Osteocyte (in vitro differentiated cells): ENCODE results near the gene PADI2. TPM values are rescaled to one million over a fixed set of nuclear protein-coding genes. Genes with fewer than 3 reads are reported as not detected.

Source experiments
- DNase-seq: peaks from one replicate; pipeline ENCODE4 v3.0.0; 2021; ENCODE audit warnings: mixed read lengths; ENCODE audit not compliant: unreplicated experiment; ENCODE audit errors: extremely low spot score
- H3K27ac Mint-ChIP-seq: one replicate; pipeline ENCODE4 v1.8.0; 2021; ENCODE audit warnings: mild to moderate bottlenecking, mixed read lengths; ENCODE audit not compliant: unreplicated experiment
- H3K27me3 Mint-ChIP-seq: one replicate; pipeline ENCODE4 v1.8.0; 2021; ENCODE audit warnings: mixed read lengths; ENCODE audit not compliant: unreplicated experiment
- H3K36me3 Mint-ChIP-seq: one replicate; pipeline ENCODE4 v1.8.0; 2021; ENCODE audit warnings: mixed read lengths; ENCODE audit not compliant: unreplicated experiment
- H3K4me1 Mint-ChIP-seq: one replicate; pipeline ENCODE4 v1.8.0; 2021; ENCODE audit warnings: mixed read lengths; ENCODE audit not compliant: unreplicated experiment
- H3K4me3 Mint-ChIP-seq: one replicate; pipeline ENCODE4 v1.8.0; 2021; ENCODE audit warnings: mild to moderate bottlenecking, moderate library complexity, mixed read lengths; ENCODE audit not compliant: unreplicated experiment
- H3K9me3 Mint-ChIP-seq: one replicate; pipeline ENCODE4 v1.8.0; 2021; ENCODE audit warnings: mixed read lengths; ENCODE audit not compliant: unreplicated experiment
- total RNA-seq: library from RNA; stranded (reverse); gene quantifications from 2 replicates; pipeline ENCODE4 v1.2.1, GENCODE V29; 2021
- TF ChIP-seq, protein P1 (sequence below): fragments of 200-600 bp; sonication (generic); IDR thresholded peaks from 2 replicates; pipeline ENCODE4 v1.5.0; 2021; ENCODE audit warnings: antibody characterized with exemption, mild to moderate bottlenecking, moderate library complexity

The PADI2 gene
- total RNA-seq, 1 donor from 2014 or later = 111 TPM

DNA sequence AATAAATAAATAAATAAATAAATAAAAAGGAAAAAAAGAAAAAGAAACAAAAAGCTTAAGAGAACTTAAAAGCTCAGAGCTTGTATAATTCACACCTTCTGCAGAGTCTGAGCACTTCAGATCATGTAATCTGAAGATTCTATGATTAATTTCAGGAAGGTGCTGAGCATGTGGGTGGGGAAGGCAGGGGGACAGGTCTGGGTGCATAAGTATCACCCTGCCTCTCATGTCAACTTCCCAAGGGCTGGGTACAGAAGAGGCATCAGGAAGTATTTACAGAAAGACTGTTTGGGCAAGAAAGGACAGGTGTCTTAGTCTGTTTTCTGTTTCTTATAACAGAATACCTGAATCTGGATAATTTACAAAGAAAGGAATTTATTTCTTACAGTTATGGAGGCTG, 20.4 kb upstream of the PADI2 start:
- H3K4me3 Mint-ChIP-seq = no peak overlapping the region
- H3K36me3 Mint-ChIP-seq = peaks cover 2% of the 10 kb centered on the region
- TF ChIP-seq, protein P1, sequence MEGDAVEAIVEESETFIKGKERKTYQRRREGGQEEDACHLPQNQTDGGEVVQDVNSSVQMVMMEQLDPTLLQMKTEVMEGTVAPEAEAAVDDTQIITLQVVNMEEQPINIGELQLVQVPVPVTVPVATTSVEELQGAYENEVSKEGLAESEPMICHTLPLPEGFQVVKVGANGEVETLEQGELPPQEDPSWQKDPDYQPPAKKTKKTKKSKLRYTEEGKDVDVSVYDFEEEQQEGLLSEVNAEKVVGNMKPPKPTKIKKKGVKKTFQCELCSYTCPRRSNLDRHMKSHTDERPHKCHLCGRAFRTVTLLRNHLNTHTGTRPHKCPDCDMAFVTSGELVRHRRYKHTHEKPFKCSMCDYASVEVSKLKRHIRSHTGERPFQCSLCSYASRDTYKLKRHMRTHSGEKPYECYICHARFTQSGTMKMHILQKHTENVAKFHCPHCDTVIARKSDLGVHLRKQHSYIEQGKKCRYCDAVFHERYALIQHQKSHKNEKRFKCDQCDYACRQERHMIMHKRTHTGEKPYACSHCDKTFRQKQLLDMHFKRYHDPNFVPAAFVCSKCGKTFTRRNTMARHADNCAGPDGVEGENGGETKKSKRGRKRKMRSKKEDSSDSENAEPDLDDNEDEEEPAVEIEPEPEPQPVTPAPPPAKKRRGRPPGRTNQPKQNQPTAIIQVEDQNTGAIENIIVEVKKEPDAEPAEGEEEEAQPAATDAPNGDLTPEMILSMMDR = no peak
- H3K27ac Mint-ChIP-seq = no peak overlapping the region
- DNase-seq = no peak
- H3K27me3 Mint-ChIP-seq = no peaks in the 10 kb centered on the region
- H3K4me1 Mint-ChIP-seq = peaks cover 24% of the 10 kb centered on the region
- no peaks in the 10 kb centered on the region for H3K9me3 Mint-ChIP-seq

DNA sequence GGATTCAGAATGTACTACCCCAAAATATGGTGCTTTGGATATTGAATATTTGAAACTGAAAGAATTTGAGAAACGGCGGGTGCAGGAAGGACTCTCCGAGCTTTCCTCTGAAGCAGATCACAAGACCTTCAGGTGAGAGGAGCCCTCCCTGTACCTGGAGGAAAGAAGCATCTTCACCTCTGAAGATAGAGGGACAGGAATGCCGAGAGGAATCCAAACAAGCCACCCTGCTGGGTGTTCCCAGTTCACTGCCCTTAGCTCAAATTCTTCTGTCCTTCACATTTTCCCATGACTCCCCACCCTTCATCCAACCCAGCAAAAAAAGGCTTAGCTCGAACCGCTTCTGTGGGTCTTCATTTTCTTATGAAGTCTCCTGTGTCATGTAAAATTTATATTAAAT, 18.2 kb upstream of the PADI2 start:
- no peak for DNase-seq
- Mint-ChIP-seq H3K4me3 (no peak overlapping the region), H3K9me3 (no peaks in the 10 kb centered on the region), H3K27me3 (no peaks in the 10 kb centered on the region), H3K4me1 (peaks cover 31% of the 10 kb centered on the region), H3K36me3 (no peaks in the 10 kb centered on the region), H3K27ac (no peak overlapping the region)
- TF ChIP-seq, protein P1 = no peak

DNA sequence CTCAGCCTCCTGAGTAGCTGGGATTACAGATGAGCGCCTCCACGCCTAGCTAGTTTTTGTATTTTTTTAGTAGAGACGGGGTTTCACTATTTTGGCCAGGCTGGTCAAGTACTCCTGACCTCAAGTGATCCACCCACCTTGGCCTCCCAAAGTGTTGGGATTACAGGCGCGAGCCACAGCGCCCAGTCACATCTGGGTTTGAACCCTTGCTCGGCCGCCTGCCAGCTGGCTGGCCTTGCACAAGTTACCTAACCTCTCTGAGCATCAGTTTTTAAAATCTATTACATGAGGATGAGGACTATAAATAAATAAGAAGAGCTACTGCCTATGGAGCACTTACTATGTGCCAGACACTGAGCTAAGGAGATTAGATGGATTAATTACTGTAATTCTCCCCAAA, 17.7 kb upstream of the PADI2 start:
- no peak for DNase-seq
- no peaks in the 10 kb centered on the region for H3K36me3 Mint-ChIP-seq

DNA sequence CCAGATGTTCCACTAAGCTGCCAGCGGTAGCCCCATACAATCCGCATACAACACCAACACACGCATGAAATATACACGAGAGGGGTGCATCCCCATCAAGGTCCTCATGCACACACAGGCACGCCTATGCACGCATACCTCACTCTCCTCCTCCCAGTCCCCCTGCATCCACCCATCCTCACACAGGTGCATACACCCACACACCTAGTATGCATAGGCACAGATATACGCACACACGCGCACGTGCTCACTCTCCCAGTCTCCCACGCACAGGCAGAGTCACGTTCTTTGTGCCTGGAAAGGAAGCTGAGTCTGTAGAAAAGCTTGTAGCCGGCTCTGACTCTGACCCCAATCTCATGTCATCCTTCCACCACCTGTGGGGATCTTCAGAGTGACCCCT, 16.9 kb upstream of the PADI2 start:
- no peak overlapping the region for H3K27ac Mint-ChIP-seq
- peaks cover 31% of the 10 kb centered on the region for H3K4me1 Mint-ChIP-seq
- no peak overlapping the region for H3K4me3 Mint-ChIP-seq
- DNase-seq = no peak
- H3K36me3 Mint-ChIP-seq = no peaks in the 10 kb centered on the region
- TF ChIP-seq, protein P1 = no peak
- no peaks in the 10 kb centered on the region for H3K27me3 Mint-ChIP-seq
- H3K9me3 Mint-ChIP-seq = no peaks in the 10 kb centered on the region

More for the DNA sequence above, 17.7 kb upstream of the PADI2 start:
- Mint-ChIP-seq H3K27me3 (no peaks in the 10 kb centered on the region), H3K9me3 (no peaks in the 10 kb centered on the region), H3K27ac (no peak overlapping the region), H3K4me1 (peaks cover 31% of the 10 kb centered on the region), H3K4me3 (no peak overlapping the region)
- TF ChIP-seq, protein P1 = no peak

DNA sequence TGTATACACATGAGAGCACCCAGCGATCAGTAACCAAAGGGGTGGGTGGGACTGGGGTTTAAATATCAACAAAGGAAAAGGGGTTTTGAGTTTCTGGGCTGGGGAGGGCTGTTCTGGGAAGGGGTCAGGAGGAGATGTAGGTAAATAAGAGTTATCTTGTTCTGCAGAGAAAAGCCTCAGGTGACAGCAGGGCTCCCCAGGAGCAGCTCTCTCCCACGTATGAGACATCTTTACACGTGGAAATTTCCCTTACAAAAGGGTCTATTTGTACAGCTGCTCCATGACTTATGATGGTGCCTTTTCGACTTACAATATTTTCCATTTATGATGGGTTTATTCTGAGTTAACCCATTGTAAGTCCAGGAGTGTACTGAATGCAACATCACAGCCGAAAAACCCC, 16.3 kb upstream of the PADI2 start:
- TF ChIP-seq, protein P1 = no peak
- H3K9me3 Mint-ChIP-seq = no peaks in the 10 kb centered on the region
- no peaks in the 10 kb centered on the region for H3K27me3 Mint-ChIP-seq
- peaks cover 31% of the 10 kb centered on the region for H3K4me1 Mint-ChIP-seq
- H3K36me3 Mint-ChIP-seq = no peaks in the 10 kb centered on the region
- H3K27ac Mint-ChIP-seq = peak overlapping the region; percentile 34
- H3K4me3 Mint-ChIP-seq = no peak overlapping the region
- no peak for DNase-seq
